Activated naive CD8-positive, alpha-beta T cell treated with anti-CD3 and anti-CD28 coated beads, Interleukin-2, amount 10 ng/mL, durations not matched to agents 7 days and 5 days (primary cell): Measurements from ENCODE around the gene RYK. TPM values are rescaled to one million over a fixed set of nuclear protein-coding genes. Genes with fewer than 3 reads are reported as not detected.

Experiments used
- ATAC-seq: fragments of 150-1000 bp; cut with Tn5 transposase; one replicate; pipeline ENCODE4 v1.10.0; 2021; ENCODE audit warnings: low read depth, moderate library complexity
- POLR2A ChIA-PET: fragments of 350-600 bp; sonication (Branson Sonifier 250); formaldehyde crosslinking; loops from one replicate; lab custom pipeline; 2021; ENCODE audit warnings: antibody characterized with exemption; lab: Charles Lee
- DNase-seq: peaks from one replicate; pipeline ENCODE4 v3.0.0; 2021
- H3K27ac Mint-ChIP-seq: one replicate; pipeline ENCODE4 v1.8.0; 2022; ENCODE audit warnings: mild to moderate bottlenecking, mixed read lengths
- H3K27me3 Mint-ChIP-seq: one replicate; pipeline ENCODE4 v1.8.0; 2022; ENCODE audit warnings: mild to moderate bottlenecking, moderate library complexity, mixed read lengths
- H3K36me3 Mint-ChIP-seq: one replicate; pipeline ENCODE4 v1.8.0; 2021; ENCODE audit warnings: mild to moderate bottlenecking, mixed read lengths
- H3K4me1 Mint-ChIP-seq: one replicate; pipeline ENCODE4 v1.8.0; 2021; ENCODE audit warnings: mixed read lengths
- H3K4me3 Mint-ChIP-seq: one replicate; pipeline ENCODE4 v1.8.0; 2022; ENCODE audit warnings: mild to moderate bottlenecking, moderate library complexity, mixed read lengths
- H3K9me3 Mint-ChIP-seq: one replicate; pipeline ENCODE4 v1.8.0; 2021; ENCODE audit warnings: mixed read lengths
- total RNA-seq, 2 experiments: library from RNA; stranded (reverse); gene quantifications; one replicate each; pipeline ENCODE4 v1.2.3, GENCODE V29; 2021

Gene RYK
- total RNA-seq, 2 experiments from 2014 or later: 23.3 to 23.4 TPM

DNA sequence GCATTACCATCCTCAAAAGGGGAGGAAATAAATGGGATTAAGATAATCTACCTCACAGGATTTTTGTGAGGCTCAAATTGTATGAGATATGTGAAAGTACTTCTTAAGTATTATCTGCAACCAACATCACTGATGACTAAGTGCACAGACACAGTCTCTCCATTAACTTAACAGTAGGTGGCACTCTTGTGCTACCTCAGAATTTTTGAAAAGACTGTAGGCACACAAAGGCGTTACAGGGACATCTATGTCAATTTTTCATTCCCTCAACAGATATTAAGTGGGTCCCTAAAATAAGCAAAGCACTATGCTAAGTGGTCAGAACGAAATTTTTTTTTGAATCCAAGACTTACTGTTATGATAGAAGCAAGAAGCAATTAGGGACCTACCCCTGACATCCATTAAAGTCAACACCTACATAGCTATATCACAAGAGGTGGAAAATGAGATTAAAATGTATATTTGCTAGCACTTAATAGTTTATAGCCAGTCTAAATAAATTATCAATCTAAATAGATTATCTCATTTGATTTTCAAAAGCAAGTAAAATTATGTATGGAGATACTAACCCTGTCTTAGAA is 52.9 kb downstream of the RYK start:
- Mint-ChIP-seq H3K4me1 (no peaks in the 10 kb centered on the region), H3K36me3 (peaks cover 6% of the 10 kb centered on the region), H3K27me3 (no peaks in the 10 kb centered on the region), H3K4me3 (no peak overlapping the region), H3K9me3 (no peaks in the 10 kb centered on the region), H3K27ac (no peak overlapping the region)
- DNase-seq (no peak), ATAC-seq (peak; percentile 67)
- POLR2A ChIA-PET: no interaction called here

- Mint-ChIP-seq H3K4me1 (peaks cover 2% of the 10 kb centered on the region), H3K27me3 (no peaks in the 10 kb centered on the region), H3K4me3 (no peak overlapping the region), H3K9me3 (no peaks in the 10 kb centered on the region), H3K27ac (no peak overlapping the region), H3K36me3 (no peaks in the 10 kb centered on the region)
- DNase-seq (no peak), ATAC-seq (no peak)
- POLR2A ChIA-PET: no interaction called here
Observed at GRCh38 chr3:134194247-134194646, 56.4 kb downstream of the RYK start.

- Mint-ChIP-seq H3K9me3 (no peaks in the 10 kb centered on the region), H3K36me3 (no peaks in the 10 kb centered on the region), H3K4me1 (peaks cover 2% of the 10 kb centered on the region), H3K27ac (no peak overlapping the region), H3K27me3 (no peaks in the 10 kb centered on the region), H3K4me3 (no peak overlapping the region)
- POLR2A ChIA-PET: no interaction called here
- DNase-seq (no peak), ATAC-seq (no peak)
Observed at GRCh38 chr3:134190250-134190649, 60.4 kb downstream of the RYK start.

DNA sequence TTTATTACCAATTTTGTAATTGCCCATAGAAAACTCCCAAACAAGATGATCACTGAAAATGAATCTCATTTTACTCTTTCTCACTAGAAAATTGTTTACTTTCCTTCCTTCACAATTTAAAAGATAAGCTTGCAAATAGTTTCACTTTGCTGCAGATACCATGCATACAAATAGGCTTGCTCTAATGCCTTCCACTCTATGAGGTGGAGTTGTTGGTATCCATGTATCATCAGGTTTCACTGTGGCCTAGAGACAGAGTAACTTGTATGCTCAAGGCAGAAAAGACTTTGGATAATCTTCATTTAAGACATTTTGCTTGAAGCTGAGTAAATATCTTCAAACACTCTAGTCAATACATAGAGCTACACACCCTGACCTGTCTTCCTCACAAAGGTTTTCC is 60.8 kb downstream of the RYK start:
- ATAC-seq (no peak), DNase-seq (no peak)
- Mint-ChIP-seq H3K9me3 (no peaks in the 10 kb centered on the region), H3K27me3 (no peaks in the 10 kb centered on the region), H3K36me3 (no peaks in the 10 kb centered on the region), H3K27ac (no peak overlapping the region), H3K4me1 (peaks cover 2% of the 10 kb centered on the region), H3K4me3 (no peak overlapping the region)
- POLR2A ChIA-PET: no interaction called here

- DNase-seq (no peak), ATAC-seq (no peak)
- H3K9me3 Mint-ChIP-seq: no peaks in the 10 kb centered on the region
- no peaks in the 10 kb centered on the region for H3K27me3 Mint-ChIP-seq
- POLR2A ChIA-PET: no interaction called here
- H3K36me3 Mint-ChIP-seq: no peaks in the 10 kb centered on the region
- H3K27ac Mint-ChIP-seq: no peak overlapping the region
- H3K4me3 Mint-ChIP-seq: no peak overlapping the region
- H3K4me1 Mint-ChIP-seq: peaks cover 2% of the 10 kb centered on the region
Observed at GRCh38 chr3:134186391-134186790, 64.3 kb downstream of the RYK start.

GRCh38 chr3:134180761-134181160 is 69.9 kb downstream of the RYK start:
- Mint-ChIP-seq H3K9me3 (no peaks in the 10 kb centered on the region), H3K36me3 (peaks cover 2% of the 10 kb centered on the region), H3K27ac (no peak overlapping the region), H3K4me3 (no peak overlapping the region), H3K27me3 (no peaks in the 10 kb centered on the region), H3K4me1 (peaks cover 3% of the 10 kb centered on the region)
- no peak for ATAC-seq
- DNase-seq: no peak
- POLR2A ChIA-PET: no interaction called here

DNA sequence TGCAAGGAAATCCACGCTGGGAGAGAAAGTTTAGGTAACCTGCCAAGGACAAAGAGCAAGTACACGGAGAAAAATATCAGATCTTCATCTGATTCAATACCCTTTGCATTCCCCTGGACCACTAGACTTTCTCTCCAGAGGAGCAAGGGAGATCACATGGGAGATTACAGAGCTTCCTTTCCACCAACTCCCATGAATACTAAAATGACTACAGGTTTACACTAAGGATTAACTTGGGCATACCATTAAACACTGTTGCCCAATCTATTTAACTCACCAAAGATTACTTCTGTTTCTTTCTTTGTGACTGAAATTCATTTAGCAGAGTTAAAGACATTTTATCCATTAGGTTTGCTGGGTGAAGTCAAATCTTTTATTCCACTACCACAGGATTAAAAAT is 71.2 kb downstream of the RYK start:
- ATAC-seq: no peak
- peaks cover 3% of the 10 kb centered on the region for H3K4me1 Mint-ChIP-seq
- H3K9me3 Mint-ChIP-seq: no peaks in the 10 kb centered on the region
- H3K27me3 Mint-ChIP-seq: no peaks in the 10 kb centered on the region
- H3K4me3 Mint-ChIP-seq: no peak overlapping the region
- POLR2A ChIA-PET: no interaction called here
- no peak overlapping the region for H3K27ac Mint-ChIP-seq
- no peak for DNase-seq
- H3K36me3 Mint-ChIP-seq: peaks cover 2% of the 10 kb centered on the region

DNA sequence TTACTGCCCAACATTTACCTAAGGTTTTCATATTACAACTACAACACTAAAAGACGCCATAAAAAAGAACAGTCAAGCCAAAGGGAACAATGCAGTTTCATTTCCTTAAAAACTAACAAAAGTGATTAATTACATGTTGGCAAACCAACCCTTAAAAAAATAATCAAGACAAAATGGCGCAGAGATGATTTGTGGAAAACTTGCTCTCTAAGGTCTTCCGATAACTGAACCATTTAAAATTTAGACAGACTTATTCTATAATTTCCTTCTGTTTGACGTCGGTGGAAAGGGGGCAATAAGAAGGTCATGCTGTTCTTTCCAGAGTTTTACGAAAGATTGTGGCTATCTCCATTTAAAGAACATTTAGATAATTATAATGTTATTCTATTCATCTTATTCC is 87.6 kb downstream of the RYK start:
- POLR2A ChIA-PET: no interaction called here

GRCh38 chr3:134161898-134162615 is 88.6 kb downstream of the RYK start:
- no peaks in the 10 kb centered on the region for H3K9me3 Mint-ChIP-seq
- no peaks in the 10 kb centered on the region for H3K4me1 Mint-ChIP-seq
- no peak overlapping the region for H3K4me3 Mint-ChIP-seq
- no peak for ATAC-seq
- DNase-seq: no peak
- H3K27me3 Mint-ChIP-seq: no peaks in the 10 kb centered on the region
- peaks cover 2% of the 10 kb centered on the region for H3K36me3 Mint-ChIP-seq
- POLR2A ChIA-PET: no interaction called here
- no peak overlapping the region for H3K27ac Mint-ChIP-seq

More for the DNA sequence above, 87.6 kb downstream of the RYK start:
- no peak for ATAC-seq
- Mint-ChIP-seq H3K4me1 (no peaks in the 10 kb centered on the region), H3K27ac (no peak overlapping the region), H3K27me3 (no peaks in the 10 kb centered on the region), H3K9me3 (no peaks in the 10 kb centered on the region), H3K36me3 (peaks cover 6% of the 10 kb centered on the region), H3K4me3 (no peak overlapping the region)
- no peak for DNase-seq

- peaks cover 2% of the 10 kb centered on the region for H3K4me1 Mint-ChIP-seq
- H3K27ac Mint-ChIP-seq: no peak overlapping the region
- no peak overlapping the region for H3K4me3 Mint-ChIP-seq
- peaks cover 2% of the 10 kb centered on the region for H3K9me3 Mint-ChIP-seq
- no peaks in the 10 kb centered on the region for H3K27me3 Mint-ChIP-seq
- ATAC-seq (no peak), DNase-seq (no peak)
- peaks cover 13% of the 10 kb centered on the region for H3K36me3 Mint-ChIP-seq
- POLR2A ChIA-PET: no interaction called here
Observed at GRCh38 chr3:134155446-134155845, 95.2 kb downstream of the RYK start.

DNA sequence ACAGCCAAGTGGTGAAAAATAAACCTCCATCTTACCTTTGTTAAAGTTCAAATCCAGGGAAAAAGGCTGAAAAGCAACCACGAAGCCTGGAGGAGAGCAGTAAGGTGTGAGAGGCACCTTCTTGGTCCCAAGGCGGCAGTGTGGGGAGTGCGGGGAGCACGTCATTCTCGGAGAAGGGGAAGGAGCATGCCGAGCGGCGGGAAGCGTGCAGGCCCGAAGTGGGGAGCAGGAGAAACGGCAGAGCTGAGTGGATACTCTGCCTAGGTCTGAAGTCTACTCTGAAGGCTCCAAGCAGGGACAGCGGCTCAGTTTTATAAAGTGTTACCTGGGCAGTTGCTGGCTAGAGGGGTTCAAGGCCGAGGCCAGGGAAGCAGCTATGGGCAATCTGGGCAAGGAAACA is 96.9 kb downstream of the RYK start:
- Mint-ChIP-seq H3K4me3 (no peak overlapping the region), H3K9me3 (peaks cover 2% of the 10 kb centered on the region), H3K27me3 (no peaks in the 10 kb centered on the region), H3K27ac (peak overlapping the region; percentile 44), H3K4me1 (peaks cover 2% of the 10 kb centered on the region), H3K36me3 (peaks cover 13% of the 10 kb centered on the region)
- no peak for ATAC-seq
- no peak for DNase-seq
- POLR2A ChIA-PET: no interaction called here

DNA sequence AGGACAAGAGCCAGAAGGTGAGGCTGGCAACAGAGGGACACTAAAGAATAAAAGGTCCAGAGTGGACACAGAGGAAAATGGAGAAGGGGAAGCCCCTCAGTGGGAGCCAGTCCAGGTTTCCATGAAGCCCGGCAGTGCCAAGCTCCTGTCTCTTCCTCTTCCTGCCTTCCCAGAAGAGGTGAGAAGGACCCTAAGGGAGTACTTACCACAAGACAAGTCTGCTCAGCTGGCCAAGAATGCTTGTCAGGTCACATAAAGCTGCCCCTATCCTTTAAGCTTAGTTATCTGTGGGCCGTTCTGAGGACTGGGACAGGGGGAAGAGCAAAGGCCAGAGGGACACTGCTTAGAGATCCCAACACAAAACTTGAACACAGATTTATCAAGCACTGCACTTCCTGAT is 100.2 kb downstream of the RYK start:
- peaks cover 2% of the 10 kb centered on the region for H3K9me3 Mint-ChIP-seq
- no peak for ATAC-seq

DNA sequence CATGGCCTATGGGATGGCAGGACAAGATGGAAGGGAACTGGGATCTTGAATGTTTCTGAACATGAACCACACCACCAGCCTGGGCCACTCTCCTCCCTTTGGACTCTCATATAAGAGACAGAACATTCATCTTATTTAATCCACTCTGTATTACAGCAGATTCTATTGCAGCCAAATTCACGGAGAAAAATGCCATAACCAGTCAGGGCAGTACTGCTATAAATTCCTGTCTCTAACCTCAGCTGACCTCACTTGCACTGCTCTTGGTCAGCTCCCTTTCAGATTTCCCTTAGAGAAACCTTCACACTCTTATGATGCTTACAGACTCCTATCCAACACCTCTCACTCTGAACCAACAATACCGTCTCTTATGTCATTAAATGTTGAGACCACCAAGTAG is 101.4 kb downstream of the RYK start:
- Mint-ChIP-seq H3K4me1 (peaks cover 2% of the 10 kb centered on the region), H3K4me3 (no peak overlapping the region), H3K9me3 (peaks cover 2% of the 10 kb centered on the region), H3K27me3 (no peaks in the 10 kb centered on the region), H3K27ac (no peak overlapping the region), H3K36me3 (peaks cover 4% of the 10 kb centered on the region)
- ATAC-seq (no peak), DNase-seq (no peak)
- POLR2A ChIA-PET: no interaction called here

More for the DNA sequence above, 100.2 kb downstream of the RYK start:
- POLR2A ChIA-PET: no interaction called here
- H3K4me1 Mint-ChIP-seq: peaks cover 2% of the 10 kb centered on the region
- H3K27me3 Mint-ChIP-seq: no peaks in the 10 kb centered on the region
- peaks cover 13% of the 10 kb centered on the region for H3K36me3 Mint-ChIP-seq
- no peak overlapping the region for H3K27ac Mint-ChIP-seq
- DNase-seq: no peak
- no peak overlapping the region for H3K4me3 Mint-ChIP-seq

GRCh38 chr3:134148534-134148933 is 102.1 kb downstream of the RYK start:
- H3K36me3 Mint-ChIP-seq: peaks cover 1% of the 10 kb centered on the region
- no peak overlapping the region for H3K4me3 Mint-ChIP-seq
- POLR2A ChIA-PET: no interaction called here
- no peak for ATAC-seq
- H3K9me3 Mint-ChIP-seq: no peaks in the 10 kb centered on the region
- peaks cover 1% of the 10 kb centered on the region for H3K4me1 Mint-ChIP-seq
- no peak overlapping the region for H3K27ac Mint-ChIP-seq
- DNase-seq: no peak
- H3K27me3 Mint-ChIP-seq: no peaks in the 10 kb centered on the region
